Heart right ventricle (tissue), 16 donors: ENCODE data around the gene TBC1D10B. TPM values are rescaled to one million over a fixed set of nuclear protein-coding genes. Genes with fewer than 3 reads are reported as not detected.

Experiments used
- ATAC-seq, 8 donors: fragments of 200-7000 bp; cut with Tn5 transposase; one replicate each; pipeline ENCODE4 v1.9.1; 2020; ENCODE audit warnings: mild to moderate bottlenecking in 8 of 8, moderate library complexity in 8 of 8, moderate number of reproducible peaks in 1 of 8
- DNase-seq, 2 donors: peaks; one replicate each; pipeline ENCODE4 v3.0.0-alpha.2; 2020
- H3K27ac ChIP-seq, 10 donors: fragments of 200-600 bp; sonication (generic) in 2 of 10; one replicate each; pipeline versions ENCODE4 v1.5.0 to v1.8.0; 2020 to 2022; ENCODE audit warnings: mild to moderate bottlenecking in 3 of 10
- H3K27me3 ChIP-seq, 7 donors: fragments of 200-600 bp; one replicate each; pipeline ENCODE4 v1.8.0; 2021 to 2022; ENCODE audit warnings: mild to moderate bottlenecking in 2 of 7
- H3K36me3 ChIP-seq, 9 donors: fragments of 200-600 bp; sonication (generic) in 1 of 9; one replicate each; pipeline versions ENCODE4 v1.5.0 to v1.8.0; 2020 to 2022; ENCODE audit warnings: mild to moderate bottlenecking in 2 of 9
- H3K4me1 ChIP-seq, 9 donors: fragments of 200-600 bp; sonication (generic) in 1 of 9; one replicate each; pipeline versions ENCODE4 v1.5.0 to v1.8.0; 2020 to 2022; ENCODE audit warnings: mild to moderate bottlenecking in 4 of 9
- H3K4me3 ChIP-seq, 10 donors: fragments of 200-600 bp; sonication (generic) in 2 of 10; one replicate each; pipeline versions ENCODE4 v1.5.0 to v1.8.0; 2020 to 2022; ENCODE audit warnings: mild to moderate bottlenecking in 7 of 10, moderate library complexity in 2 of 10
- H3K9me3 ChIP-seq, 11 donors: fragments of 200-600 bp in 10 of 11; sonication (generic) in 2 of 11; one replicate each; pipeline versions ENCODE4 v1.5.0 to v1.8.0; 2013 to 2022; ENCODE audit warnings: mild to moderate bottlenecking in 2 of 11, control low read depth in 1 of 11, moderate library complexity in 1 of 11
- CTCF ChIP-seq, 9 donors: fragments of 200-600 bp; sonication (generic) in 2 of 9; IDR thresholded peaks; one replicate each; pipeline versions ENCODE4 v1.5.0 to v1.8.0; 2021 to 2022; ENCODE audit warnings: antibody characterized with exemption in 9 of 9, mild to moderate bottlenecking in 5 of 9, moderate library complexity in 1 of 9
- WGBS, 2 donors: extraction: QIAGEN DNeasy Blood & Tissue Kit; methylation state at CpG; one replicate each; pipeline ENCODE4 v1.1.7; 2013; ENCODE audit warnings: inconsistent platforms in 1 of 2; 5-methylcytosine and 5-hydroxymethylcytosine counted together
- intact Hi-C, 10 donors: fragments of 100-400 bp; cut with DNase I; formaldehyde crosslinking; loops; one replicate each; pipeline versions ENCODE4 v1.11.1 to v1.14.2; 2022
- polyA plus RNA-seq, 2 donors: library from polyadenylated mRNA; stranded (reverse); fragments of 200-250 nt; gene quantifications; one replicate each; pipeline ENCODE4 v1.2.3, GENCODE V29; 2013
- total RNA-seq, 10 donors: library from RNA; stranded (reverse); fragmentation: NEBNext Ultra II Directional in 3 of 10; extraction: Animal tissue kit (Norgen Biotek cat#: 25700) in 3 of 10; gene quantifications; one replicate each; pipeline versions ENCODE4 v1.2.1 to v1.2.4, GENCODE V29; 2021 to 2023
- donor health status: Arrhythmogenic right ventricular cardiomyopathy.
- donor health status: ischemic (EF 13 %, LVEDD 7.1; RV severe dilation, severe dysfunction).
- donor health status: healthy with polysubstance abuse.
- donor health status: DM: no; HTN: yes; CAD: no.
- donor health status: DM: no; HTN: no; CAD: no.
- donor health status: ischemic (EF 25% LVEDD 6.9; RV normal size, moderate dysfunction).
- donor health status: ischemic (EF 25% LVEDD 5.7; RV mildly dilated, moderate dysfunction).
- donor health status: healthy.
- donor health status: DM: yes; HTN: yes; CAD: no.
- donor health status: Ischemic cardiomyopathy.
- donor health status: ischemic (EF 35%, LVEDD 5.7; RV mildly dilated, moderate dysfunction).
- donor health status: nonischemic (EF 11% LVEDD 7.7; RV severe dilation, severe dysfunction).
- donor health status: DM: yes; HTN: yes; CAD: no.
- donor health status: PGD.
- donor health status: ischemic (EF 29% LVEDD 5.4; RV normal size, mild dysfunction).
- donor health status: nonischemic (EF 23%, LVEDD 6.1; RV moderate dilation, normal function).

The TBC1D10B gene
- total and polyA plus RNA-seq, 12 donors: 18.0 to 30.0 (median 22.5) TPM

- Histone ChIP-seq H3K36me3 (no peaks in the 10 kb centered on the region), H3K4me3 (peak overlapping the region; percentile 32 to 94 (median 68)), H3K4me1 (peaks cover 10 to 29% (median 15%) of the 10 kb centered on the region in 9 donors), H3K27me3 (no peaks in the 10 kb centered on the region), H3K9me3 (no peaks in the 10 kb centered on the region), H3K27ac (peak overlapping the region; percentile 98 to 100 (median 99))
- WGBS, 2 donors: 1 to 2% methylated on average over 53 to 67 of the region's 67 CpGs
- ATAC-seq (peak; percentile 96 to 98 (median 98)), DNase-seq (peak; percentile 99 to 100)
- peak in 4 of 9 donors; percentile 12 to 42 (median 22) for TF ChIP-seq CTCF (IDR thresholded peaks at IDR 0.05)
- intact Hi-C loops: no loop called here
These were observed 8.2 kb upstream of the TBC1D10B start for GRCh38 chr16:30378236-30379157.

DNA sequence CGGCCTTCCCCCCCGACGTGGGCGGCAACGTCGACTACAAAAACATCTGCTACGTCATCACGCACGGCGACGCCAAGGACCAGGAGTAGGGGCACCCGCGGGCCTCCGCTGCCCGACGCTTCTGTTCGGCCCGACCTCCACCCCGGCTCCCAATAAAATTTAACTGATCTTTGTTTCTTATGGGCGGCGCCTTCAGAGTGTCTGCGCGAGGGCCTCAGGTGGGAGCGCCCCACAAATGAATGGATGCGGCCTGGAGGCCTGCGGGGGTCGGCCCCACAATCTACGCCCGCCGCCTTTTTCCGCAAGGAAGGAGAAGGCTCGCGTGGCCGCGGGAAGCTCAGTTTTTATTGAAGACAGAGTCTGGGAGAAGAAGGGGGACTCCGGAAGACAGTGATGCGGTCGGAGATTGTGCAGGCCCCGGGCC is 7.5 kb upstream of the TBC1D10B start:
- peak overlapping the region; percentile 35 to 94 (median 68) for H3K4me3 ChIP-seq
- H3K9me3 ChIP-seq: no peaks in the 10 kb centered on the region
- TF ChIP-seq CTCF (IDR thresholded peaks at IDR 0.05): no peak
- 0 to 1% methylated on average over 39 of the region's 39 CpGs for WGBS, 2 donors
- H3K27me3 ChIP-seq: no peaks in the 10 kb centered on the region
- intact Hi-C loops: no loop called here
- peaks cover 10 to 29% (median 15%) of the 10 kb centered on the region in 9 donors for H3K4me1 ChIP-seq
- DNase-seq: peak; percentile 96
- ATAC-seq: peak; percentile 69 to 86 (median 78)
- H3K27ac ChIP-seq: peak overlapping the region; percentile 98 to 100 (median 99)
- no peaks in the 10 kb centered on the region for H3K36me3 ChIP-seq

GRCh38 chr16:30377050-30377811 is 6.9 kb upstream of the TBC1D10B start:
- Histone ChIP-seq H3K27ac (peak overlapping the region; percentile 98 to 100 (median 99)), H3K36me3 (no peaks in the 10 kb centered on the region), H3K4me1 (peaks cover 10 to 31% (median 16%) of the 10 kb centered on the region in 9 donors), H3K9me3 (no peaks in the 10 kb centered on the region), H3K27me3 (no peaks in the 10 kb centered on the region), H3K4me3 (peak overlapping the region; percentile 35 to 94 (median 68))
- no peak for TF ChIP-seq CTCF (IDR thresholded peaks at IDR 0.05)
- intact Hi-C loops: no loop called here
- no peak for ATAC-seq
- WGBS, 2 donors: 45% methylated on average over 29 of the region's 29 CpGs
- no peak for DNase-seq

DNA sequence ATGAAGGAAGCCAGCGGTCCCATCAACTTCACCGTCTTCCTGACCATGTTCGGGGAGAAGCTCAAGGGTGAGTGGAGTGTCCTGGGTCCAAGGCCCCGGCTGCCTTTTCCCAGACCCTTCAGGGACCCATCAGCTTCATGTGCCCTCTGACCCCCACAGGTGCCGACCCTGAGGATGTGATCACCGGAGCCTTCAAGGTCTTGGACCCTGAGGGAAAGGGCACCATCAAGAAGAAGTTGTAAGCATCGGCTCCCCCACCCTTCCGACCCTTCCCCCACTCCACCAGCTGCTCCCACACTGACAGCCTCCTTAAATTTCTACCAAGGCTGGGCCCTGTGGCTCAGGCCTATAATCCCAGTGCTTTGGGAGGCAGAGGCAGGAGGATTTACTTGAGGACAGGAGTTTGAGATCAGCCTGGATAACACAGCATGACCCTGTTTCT is 6.2 kb upstream of the TBC1D10B start:
- no peaks in the 10 kb centered on the region for H3K36me3 ChIP-seq
- H3K9me3 ChIP-seq: no peaks in the 10 kb centered on the region
- no peak overlapping the region for H3K4me3 ChIP-seq
- intact Hi-C loops: no loop called here
- H3K4me1 ChIP-seq: peaks cover 10 to 38% (median 19%) of the 10 kb centered on the region in 9 donors
- no peaks in the 10 kb centered on the region for H3K27me3 ChIP-seq
- DNase-seq (no peak), ATAC-seq (no peak)
- WGBS, 2 donors: 94% methylated on average over 8 of the region's 8 CpGs
- no peak for TF ChIP-seq CTCF (IDR thresholded peaks at IDR 0.05)
- peak overlapping the region in 7 of 10 donors; percentile 98 to 100 (median 99) for H3K27ac ChIP-seq
